ENCODE data around the gene RAMP1.

RAMP1 gene

DNA sequence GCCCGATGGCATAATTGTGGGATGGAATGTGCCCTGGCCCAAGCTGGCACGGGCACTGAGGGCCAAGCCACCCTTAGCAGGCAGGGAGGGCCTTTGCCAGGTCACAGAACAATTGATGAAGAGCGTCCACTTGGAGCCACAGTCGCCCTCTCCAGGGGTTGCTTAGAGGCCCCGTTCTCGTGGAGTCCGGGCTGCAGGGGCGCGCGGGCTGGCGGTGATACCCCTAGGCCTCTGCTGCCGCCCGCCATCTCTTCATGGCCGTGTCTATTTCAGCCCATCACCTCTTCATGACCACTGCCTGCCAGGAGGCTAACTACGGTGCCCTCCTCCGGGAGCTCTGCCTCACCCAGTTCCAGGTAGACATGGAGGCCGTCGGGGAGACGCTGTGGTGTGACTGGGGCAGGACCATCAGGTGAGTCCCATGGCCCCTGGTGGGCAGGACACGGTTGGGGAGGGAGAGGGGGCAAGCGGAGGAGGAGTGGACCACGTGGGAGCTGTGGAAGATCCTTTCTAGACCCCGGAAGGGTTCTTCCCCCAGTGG is 17.6 kb downstream of the RAMP1 start:
- DNase-seq: no peak

DNA sequence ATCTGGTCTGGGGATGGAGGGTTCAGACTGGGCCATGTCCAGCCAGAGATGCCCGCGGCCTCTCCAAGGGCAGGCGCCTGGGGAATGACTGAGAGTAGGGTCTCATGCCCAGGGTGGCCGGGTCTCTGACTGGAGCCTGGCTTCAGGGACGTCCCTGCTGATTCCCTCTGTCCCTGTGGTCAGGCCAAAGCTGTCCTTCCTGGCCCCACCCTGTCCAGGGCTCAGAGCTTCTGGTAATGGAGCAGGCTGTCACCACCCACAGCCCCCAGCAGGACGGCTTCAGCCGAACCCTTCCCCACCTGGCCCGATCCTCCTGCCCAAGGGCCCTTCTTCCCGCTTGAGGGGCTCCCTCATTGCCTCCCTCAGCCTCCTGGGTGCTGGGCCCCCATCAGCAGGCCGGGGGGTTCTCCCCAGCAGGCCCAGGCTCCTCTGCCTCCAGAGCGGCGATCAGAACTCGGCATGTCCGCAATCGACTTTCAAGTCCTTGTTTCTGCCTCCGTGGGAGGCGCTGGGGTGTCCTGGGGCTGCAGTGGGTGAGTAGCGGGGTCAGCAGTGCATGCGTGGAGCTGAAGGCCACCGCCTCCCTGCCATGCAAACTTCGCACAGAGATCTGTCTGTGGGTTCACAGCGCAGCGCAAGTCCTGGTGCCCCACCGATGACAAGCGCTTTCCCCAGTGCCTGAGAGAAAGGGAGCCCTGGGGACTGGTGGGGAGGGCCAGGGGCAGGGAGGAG is 18.3 kb downstream of the RAMP1 start:
- DNase-seq: no peak

DNA sequence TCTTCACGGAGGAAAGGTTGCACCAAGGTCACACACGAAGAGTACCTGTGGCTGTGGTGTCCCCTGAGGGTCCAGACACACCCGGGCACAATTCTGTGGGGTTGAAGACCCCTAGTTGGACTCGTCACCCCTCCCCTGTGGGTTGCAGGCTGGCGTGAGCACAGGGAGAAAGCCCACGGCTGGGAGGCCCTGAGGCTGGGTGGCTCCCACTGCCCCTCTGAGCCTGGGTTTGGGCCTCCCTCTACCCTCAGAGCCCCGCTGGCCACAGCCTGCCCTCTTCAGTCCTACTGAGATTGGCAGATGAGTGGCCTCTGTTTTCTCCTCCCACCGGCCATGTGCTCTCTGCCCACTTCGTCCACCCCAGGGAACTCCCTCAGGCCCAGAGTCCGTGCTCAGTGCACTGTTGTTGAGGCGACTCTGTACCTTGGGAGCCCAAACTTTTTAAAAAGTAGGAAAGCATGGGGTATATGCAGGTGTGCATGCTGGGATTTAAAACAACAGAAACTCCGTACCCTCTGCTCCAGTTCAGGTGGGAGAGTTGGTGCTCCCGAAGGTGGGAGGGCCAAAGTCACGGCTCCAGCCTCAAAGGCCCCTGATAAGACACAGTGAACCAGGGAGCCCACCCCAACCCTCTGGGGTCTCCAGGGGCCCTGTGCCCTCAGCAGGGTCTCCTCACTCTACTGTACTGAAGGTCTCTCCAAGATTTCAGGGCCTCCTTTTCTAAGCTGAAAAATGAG is 19.1 kb downstream of the RAMP1 start:
- no peak for DNase-seq

DNA sequence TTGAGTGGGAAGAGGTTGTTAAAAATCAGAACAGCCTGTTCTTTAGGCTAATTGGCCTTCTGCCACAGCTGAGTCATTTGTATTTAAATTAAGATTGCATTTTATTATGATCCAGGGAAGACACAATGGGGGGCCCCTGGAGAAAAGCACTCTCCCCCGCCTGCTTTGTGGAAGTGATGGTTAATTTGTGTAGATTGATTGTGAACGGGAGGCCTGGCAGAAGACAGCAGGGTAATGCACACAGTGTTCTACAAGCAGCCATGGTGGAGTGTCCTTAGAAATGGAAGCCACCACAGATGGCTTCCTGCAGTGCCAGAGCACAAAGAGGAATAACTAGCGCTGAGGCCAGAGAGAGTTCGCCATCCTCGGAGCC is 19.6 kb downstream of the RAMP1 start:
- DNase-seq: no peak

DNA sequence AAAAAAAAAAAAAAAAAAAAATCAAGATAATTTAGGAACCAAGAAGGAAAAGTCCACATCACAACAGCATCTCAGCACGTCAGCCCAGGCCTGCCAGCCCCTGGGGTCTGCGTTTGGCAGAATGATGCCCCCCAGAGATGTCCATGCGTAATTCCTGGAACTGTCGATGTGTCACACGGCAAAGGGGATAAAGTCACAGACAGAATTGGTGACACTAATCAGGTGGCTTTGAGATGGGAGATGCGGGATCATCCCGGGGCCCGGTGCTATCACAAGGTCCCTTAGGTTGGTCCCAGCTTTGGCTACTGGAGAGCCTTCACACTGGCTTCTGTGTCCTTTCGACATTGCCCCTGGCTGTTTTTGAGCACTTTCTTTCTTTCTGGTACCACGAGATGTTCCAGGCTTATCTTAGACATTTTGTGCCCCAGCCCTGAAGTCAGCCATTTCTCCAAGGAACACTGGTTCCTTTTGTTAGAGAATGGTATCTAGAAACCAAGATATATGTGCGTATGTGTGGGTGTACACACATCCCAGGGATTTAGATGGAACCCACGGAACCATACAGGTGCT is 20.7 kb downstream of the RAMP1 start:
- no peak for DNase-seq

DNA sequence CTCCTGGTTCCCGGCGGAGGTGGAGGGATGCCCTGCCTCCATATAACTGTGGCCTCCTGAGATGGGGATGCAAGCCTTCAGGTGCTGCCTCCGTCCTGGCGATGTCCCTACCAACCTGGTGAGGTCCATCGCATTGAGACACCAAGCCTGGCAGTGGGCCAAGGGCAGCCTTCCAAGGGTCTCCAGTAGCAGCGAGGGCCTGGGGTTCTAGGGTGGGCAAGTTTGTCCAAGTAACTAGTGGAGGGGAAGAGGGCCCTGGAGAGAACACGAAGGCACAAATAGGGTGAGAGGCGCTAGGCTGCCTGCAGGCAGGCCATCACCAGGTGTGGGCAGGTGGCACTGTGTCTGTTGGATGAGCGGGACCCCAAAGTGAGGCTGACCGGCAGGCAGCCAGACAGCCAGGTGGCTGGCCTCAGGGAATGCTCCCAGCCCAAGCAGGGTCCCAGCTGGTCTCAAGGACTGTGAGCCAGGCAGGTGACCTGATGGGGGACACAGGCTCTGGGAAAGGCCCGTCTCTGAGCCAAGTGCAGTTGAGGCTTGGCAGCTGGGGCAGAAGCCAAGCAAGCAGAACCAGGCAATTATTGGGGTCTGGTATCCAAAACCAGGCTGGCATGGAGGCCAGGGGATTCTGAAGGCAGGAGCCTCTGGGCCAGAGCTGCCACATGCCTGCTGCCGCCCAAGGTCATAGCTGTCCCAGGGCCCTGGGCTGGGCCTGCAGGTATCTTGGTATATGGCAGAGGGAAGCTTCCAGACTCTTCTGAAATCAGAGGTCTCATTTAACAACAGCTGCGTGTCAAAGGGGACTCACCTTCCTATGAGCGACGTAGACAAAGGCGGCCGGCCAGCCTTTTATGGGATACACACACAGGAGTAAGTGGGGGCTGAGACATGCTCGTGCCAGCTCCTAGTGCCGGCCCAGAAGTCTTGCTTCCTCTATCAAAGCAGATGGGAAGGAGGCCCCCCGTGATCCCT is 23.4 kb downstream of the RAMP1 start:
- DNase-seq: no peak

DNA sequence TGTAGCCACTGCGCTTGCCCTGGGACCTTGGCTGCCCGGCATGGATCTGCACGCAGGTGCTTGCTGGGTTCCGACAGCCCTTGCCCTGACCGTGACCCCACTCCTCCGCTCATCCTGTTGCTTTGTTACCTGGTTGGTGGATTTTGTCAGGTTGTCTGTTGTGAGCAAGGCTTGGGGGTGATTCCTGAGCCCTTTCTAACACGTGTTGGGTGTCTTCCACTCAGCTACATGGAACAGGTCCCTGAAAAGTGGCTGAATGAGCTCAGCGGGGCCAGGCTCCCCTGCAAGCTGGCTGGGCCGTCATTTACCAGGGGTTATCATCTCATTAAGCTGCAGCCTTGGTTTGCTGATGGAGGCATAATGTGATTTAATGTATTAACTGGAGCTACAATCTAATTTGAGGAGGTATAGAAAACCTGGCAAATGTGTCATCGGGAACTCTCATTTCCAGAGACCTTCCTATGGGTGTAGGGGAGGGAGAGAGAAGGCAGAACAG is 24.6 kb downstream of the RAMP1 start:
- DNase-seq: no peak

DNA sequence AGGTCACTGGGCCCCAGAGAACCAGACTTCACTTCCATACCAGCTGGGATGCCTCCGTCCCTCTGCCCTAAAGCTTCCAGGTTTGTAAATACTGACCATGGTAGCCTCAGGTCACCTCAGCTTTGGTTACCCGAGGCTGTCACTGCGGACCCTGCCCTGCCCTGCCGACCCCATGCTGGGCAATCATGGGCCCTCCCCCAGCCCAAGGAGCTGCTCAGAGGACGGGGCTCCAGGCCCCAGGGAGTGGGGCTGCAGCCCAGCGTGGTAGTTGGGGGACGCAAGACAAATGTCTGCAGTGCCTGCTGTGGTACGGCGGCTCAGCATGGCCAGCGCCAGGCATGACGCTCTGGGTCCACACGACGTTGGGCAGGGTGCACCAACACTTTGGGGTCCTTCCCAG is 25.3 kb downstream of the RAMP1 start:
- no peak for DNase-seq

DNA sequence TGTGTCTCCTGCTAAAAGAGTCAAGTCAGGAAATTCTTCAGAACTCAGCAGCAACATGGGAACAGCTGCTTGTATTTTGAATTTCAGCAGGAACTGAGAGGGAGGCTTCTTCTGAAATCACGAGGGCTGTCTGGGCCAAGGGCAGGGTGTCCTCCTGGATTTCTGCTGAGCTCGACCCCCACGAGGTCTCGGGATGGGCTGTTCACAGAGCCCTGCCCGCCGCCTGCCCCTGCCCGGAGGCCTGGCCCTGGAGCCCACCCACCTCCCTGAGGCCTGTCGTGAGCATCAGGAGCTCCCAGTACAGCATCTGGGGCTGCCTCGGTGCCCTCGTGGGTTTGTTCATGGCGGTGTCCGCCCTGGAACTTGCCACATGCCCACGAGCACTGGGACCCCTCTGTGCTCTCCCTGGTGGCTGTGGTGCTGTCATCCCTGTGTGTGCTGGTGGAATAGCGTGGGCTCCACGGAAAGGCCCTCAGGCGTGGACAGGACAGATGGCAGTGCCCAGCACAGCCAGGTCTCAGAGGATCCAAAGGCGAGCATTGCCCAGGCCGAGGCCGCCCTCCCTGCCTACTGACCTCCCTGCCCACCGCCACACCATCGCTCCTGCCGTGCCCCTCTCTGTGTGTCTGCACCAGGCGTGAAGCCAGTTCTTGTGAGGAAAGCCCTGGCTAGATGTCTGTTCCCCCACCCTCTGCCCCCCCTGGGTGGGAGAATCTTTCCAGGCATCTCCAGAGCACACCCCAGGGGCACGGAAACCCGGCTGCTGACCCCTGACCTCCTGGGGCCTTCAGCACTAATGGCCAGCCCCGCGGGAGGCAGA is 25.9 kb downstream of the RAMP1 start:
- no peak for DNase-seq

DNA sequence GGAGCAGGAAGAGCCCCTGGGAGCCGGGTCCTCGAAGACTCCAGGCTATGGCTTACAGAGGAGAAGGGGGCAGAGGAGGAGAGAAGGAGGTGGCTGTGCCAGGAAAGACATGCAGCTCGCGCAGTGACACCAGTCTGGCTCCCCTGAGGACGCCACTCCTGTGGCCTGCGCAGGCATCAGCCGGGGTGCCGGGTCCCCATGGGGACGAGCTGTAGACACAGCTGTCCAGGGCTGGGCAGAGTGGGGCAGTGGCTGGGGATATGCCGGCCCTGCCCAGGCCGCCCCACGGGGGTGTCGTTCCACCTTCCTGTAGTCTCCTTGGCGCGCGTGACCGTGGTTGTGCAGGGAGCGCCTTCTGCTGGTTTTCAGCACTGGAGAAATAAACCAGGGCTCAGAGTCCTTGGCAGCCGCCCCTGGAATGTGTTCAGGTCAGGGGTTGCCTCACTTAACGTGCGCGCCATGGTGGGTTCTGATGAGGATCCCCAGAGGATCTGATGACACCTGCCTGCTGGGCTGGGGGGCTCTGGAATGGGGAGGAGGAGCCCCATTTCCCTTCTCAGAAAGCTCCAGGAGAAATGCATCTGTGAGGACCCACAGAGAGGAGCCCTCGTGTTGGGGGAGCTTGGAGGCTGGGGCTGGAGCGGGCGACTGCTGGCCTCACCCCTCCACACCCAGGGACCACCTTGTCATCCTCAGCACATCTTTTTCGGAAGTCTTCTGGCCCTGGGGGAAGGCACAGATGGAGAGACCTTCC is 26.7 kb downstream of the RAMP1 start:
- DNase-seq: no peak

DNA sequence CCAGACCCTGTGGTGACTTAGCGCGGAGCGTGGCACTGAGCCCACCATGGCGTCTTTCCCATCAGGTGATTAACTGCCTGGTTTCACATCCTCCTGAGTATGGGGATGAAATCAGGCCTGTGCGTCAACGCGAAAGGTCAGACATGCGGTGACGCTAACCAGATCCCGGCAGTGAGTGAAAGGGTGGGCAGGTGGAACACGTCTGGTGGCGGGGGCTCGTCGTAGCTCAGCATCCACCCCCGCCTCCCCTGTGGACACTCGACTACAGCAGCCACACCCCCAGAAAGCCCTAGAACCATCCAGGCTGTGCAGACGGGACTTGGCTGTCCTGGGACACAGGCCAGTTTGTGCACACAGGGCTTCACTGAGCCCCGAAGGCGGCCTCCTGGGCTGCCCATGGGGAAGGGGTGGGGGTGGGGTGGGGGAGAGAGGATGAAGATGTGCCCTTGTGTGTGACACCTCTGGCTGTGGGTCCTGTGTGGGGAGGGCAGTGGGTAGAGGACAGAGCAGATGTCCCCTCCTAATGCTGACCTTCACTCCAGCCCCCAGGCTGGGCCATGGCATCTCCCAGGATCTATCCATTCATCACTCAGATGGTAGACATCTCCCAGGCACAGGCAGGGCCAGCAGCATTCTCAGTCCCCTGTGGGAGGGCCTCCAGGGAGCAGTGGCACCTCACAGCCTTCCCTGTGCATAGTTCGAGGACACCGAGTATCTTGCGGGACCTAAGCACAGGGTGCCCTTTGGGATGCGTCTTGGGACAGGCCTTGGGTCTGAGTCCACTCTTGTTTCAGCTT is 27.5 kb downstream of the RAMP1 start:
- no peak for DNase-seq

DNA sequence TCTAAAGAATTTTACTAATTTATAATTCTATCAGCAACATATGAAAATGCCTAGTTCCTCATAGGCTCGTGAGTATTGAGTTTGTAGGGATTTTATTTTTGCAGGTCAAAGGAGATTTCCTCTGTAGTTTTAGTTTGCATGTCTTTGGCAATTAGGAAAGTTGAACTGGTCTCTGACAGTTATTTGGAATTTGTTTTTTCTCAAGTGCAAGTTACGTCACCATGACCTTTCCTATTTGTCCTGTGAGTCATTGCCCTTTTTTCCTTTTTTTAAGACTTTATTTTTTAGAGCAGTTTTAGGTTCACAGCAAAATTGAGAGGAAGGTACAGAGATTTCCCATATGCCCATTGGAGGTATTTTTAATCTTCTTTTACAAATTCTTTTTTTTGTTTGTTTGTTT is 29.0 kb downstream of the RAMP1 start:
- DNase-seq: no peak

DNA sequence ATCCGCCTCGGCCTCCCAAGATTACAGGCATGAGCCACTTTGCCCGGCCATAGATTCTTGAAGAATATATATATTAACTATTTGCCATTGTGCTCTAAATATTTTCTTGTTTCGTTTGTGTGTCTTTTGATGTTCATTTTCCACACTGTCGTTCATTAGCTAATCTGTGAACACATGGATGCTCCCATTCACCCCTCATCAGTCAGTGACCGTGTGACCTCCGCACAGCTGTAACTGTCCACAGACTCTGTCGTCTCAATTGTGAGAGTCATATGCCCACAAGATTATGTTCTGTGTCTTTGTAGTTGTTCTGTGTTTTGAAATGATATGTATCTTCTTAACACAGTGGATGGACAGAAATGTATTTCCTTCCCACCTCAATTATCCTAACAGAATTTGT is 29.6 kb downstream of the RAMP1 start:
- DNase-seq: no peak

DNA sequence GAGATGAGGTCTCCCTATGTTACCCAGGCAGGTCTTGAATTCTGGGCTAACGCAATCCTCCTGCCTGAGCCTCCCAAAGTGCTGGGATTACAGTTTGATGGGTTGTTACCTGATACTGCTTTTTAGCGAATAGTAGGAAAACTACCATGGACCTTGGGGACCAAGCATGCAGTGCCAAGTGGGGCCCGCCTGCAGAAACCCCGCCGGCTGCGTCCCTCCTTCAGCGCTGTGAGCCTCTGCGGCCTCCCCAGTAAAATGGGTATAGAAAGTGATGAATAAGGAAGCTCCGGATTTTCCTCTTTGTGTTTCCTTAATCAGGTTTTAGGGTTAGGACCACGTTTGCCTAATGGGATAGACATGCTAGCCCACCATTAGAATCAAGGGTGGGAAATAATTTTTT is 30.4 kb downstream of the RAMP1 start:
- no peak for DNase-seq

DNA sequence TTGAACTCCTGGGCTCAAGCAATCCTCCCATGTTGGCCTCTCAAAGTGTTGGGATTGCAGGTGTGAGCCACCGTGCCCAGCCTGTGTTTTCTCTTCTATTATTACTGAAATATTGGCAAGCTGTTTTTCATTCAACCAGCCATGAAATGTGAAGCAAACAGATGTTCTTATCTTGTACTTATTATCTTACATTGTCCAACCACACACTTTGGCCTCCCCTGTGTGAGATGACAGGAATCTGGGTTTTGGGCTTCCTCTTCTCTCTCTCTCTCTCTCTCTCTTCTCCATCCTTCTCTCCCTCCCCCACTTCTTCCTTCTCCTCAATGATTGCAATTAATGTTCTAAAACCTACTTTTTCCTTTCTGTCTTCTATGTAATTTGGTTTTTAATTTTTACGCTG is 33.1 kb downstream of the RAMP1 start:
- DNase-seq: peak; percentile 78

DNA sequence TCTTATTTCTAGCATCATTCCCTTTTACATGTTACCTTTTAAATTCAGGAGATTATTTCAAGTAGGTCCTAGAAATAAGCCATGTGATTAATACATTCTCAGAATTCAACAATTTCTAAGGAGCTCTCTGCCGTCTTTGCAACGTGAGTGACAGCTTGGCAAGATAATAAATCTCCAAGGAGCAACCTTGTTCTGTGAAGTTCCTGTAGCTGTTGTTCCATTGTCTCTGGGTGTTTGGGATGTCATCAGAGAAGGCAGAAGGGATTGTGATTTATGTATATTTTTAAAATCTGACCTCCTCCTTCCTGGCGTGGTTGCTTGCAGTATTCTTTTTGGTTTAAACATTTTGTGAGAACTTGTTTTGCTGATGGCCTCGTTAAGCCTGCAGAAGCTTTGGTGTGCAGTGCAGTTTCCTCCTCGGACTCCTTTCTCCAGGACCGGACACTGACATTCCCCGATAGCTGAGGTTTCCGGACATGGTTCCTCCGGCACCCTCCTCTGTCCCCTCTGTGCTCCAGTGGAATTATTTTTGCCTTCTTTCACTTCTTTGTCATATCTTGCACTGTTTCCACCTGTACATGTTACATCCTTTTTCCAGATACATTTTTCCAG is 33.7 kb downstream of the RAMP1 start:
- DNase-seq: peak; percentile 23

DNA sequence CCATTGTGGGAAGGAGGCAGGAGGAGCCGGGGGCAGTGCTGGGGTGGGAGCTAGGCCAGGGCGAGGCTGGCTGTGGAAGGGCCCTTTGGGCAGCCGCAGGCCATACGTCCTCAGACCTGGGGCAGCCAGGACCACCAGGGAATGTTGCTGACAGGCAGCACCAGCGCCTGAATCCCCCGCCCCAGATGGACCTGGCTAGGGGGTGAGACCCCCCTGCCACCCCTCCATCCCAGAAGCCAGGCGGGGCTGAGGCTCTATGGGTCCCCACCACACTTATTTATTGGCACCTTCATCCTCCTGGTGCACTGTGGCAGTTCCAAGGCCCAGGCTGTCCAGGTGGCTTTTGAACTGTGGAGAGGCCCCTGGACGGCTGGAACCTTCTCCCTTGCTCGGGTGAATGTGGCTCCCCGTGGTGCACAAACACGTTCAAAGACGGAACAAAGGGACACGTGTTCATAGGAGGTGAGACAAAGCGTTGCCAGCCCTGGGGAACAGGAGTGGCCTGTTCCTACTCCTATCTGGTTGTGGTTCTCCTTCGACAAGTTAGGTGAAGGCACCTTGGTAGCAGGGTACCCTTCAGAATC is 35.1 kb downstream of the RAMP1 start:
- no peak for DNase-seq

DNA sequence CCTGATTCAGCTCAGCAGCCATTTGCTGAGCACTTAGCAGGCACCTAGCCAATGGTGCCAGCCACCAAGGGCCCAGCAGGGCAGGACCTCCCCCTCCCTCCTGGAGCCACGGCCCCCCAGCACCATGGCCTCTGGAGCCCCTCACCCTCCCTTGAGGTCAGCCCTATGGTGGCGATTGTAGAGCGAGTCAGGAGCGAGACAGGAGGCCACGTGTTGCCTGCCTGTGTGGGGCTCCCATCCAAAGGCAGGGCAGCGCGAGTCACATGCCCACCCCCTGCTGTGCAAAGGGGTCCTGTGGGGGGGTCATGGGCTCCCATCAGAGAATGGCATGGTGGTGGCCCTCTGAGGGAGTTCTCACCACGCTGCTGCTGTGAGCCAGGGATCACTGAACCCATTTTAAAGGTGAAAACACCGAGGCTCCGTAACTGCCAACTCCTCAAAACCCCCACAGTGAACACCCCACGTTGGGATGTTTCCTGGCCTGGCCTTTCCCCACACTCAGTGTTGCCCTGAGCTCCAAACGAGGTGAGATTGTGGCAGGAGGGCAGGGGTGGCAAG is 35.6 kb downstream of the RAMP1 start:
- no peak for DNase-seq
